Measurements from ENCODE around the gene RFC3.

Gene RFC3

DNA sequence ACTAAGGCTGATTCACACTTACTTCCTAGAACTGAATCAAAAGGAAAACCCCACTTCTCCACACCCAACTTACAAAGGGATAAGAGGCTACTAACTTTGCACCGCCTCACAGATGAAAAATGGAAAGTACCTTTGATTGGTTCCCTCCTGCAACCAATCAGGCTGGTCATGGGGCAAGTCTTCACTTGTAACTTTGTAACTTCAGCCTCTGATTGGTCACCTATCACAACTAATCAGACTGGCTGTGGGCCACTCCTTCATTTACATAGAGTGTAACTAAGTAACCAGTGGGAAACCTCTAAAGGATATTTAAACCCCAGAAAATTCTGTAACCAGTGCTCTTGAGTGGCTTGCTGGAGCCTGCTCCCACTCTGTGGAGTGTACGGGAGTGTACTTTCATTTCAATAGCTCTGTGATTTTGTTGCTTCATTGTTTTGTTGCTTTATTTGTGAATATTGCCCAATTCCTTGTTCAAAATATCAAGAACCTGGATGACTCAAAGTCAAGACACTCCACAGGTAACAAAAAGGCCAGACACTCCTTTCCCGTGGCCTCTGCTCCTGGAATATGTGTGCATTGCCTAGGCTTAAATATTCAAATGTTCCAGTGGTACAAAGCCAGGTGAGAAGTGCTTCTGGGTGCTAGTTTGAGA lies 50.5 kb downstream of the RFC3 start:
- TF ChIP-seq, protein P1, sequence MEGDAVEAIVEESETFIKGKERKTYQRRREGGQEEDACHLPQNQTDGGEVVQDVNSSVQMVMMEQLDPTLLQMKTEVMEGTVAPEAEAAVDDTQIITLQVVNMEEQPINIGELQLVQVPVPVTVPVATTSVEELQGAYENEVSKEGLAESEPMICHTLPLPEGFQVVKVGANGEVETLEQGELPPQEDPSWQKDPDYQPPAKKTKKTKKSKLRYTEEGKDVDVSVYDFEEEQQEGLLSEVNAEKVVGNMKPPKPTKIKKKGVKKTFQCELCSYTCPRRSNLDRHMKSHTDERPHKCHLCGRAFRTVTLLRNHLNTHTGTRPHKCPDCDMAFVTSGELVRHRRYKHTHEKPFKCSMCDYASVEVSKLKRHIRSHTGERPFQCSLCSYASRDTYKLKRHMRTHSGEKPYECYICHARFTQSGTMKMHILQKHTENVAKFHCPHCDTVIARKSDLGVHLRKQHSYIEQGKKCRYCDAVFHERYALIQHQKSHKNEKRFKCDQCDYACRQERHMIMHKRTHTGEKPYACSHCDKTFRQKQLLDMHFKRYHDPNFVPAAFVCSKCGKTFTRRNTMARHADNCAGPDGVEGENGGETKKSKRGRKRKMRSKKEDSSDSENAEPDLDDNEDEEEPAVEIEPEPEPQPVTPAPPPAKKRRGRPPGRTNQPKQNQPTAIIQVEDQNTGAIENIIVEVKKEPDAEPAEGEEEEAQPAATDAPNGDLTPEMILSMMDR (conservative IDR thresholded peaks at IDR 0.05; ENCODE audit: low read depth, low read length), result no peak
- DNase-seq (ENCODE audit: low read depth), result no peak
- no peak overlapping the region for H3K4me3 ChIP-seq (ENCODE audit: low read length)

DNA sequence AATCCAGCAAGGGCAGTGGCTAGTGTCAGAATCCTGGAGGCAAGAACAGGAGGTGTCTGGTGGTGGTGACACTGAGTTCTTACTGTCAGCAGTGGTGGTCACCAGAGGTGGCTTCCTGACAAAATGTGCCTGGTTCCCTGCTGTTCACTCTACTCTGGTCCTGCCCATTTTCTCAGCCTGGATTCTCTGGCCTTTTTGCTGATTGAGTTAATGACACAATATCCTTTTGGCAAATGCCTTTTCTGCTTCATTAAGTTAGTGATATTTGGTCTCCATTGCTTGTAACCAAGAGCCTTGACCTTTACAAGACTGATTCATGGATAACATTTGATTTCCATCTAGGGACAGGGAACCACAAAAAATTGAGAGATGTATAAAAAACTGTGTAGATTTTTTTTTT lies 51.1 kb downstream of the RFC3 start:
- H3K4me3 ChIP-seq (ENCODE audit: low read length), result no peak overlapping the region
- TF ChIP-seq, protein P1 (conservative IDR thresholded peaks at IDR 0.05; ENCODE audit: low read depth, low read length), result no peak
- DNase-seq (ENCODE audit: low read depth), result peak; percentile 48

DNA sequence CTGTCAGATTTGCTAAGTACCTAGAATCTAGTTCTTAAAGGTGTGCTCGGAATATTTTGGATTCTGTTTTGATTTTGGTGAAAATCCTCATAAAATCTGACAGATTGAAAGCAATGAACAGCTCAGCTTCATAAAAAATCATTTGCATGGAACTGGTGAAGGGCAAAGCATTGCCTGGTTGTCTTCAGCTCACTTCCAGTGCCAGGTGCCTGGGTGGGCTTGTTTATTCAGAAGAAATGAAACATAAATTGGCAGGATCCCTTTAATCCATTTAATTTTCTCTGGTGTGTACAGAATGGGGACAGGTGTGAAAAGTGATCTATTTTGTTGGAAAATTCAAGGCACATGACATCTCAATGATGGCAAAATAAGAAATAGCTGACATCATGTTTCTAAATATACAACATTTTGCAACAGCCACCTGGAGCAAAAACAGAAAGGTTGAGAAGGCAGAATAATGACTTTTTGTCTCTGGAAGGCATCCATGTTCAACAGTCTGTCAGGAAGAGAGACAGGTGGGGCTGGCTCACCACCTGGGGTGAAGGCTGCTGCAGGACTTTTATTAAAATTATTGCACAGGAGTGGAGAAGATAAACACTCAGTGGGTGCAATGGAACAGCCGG lies 52.2 kb downstream of the RFC3 start:
- TF ChIP-seq, protein P1 (conservative IDR thresholded peaks at IDR 0.05; ENCODE audit: low read depth, low read length), result no peak
- no peak overlapping the region for H3K4me3 ChIP-seq (ENCODE audit: low read length)
- no peak for DNase-seq (ENCODE audit: low read depth)

DNA sequence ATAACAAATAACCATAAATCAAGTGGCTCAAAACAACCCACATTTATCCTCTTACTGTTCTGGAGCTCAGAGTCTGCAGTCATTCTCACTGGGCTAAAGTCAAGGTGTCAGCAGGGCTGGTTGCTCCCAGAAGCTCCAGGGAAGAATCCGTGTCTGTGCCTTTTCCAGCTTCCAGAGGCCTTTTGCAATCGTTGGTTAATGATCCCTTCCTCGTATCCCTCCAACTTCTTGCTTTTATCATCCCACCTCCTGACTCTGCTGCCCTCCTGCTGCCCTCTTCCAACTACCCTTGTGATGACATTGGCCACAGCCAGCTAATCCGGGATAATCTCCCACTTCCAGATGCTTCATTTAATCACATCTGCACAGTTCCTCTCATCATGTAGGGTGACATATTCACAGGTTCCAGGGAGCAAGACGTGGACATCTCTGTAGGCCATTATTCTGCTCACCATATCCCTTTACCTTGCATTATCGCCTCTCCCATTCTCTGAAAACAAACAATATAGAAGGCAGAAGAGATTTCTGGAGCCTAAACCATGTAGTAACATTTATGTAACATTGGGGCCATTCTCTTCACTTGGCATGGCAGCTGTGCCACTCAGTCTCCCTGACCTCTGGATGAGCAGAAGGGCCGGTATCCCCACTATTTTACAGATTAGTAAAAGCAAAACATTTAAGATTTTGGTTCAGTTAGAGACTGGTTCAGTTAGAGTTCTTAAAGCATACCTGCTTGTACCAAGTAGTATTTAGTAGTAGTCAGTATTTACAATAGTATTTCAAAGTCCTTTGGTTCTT lies 53.5 kb downstream of the RFC3 start:
- no peak overlapping the region for H3K4me3 ChIP-seq (ENCODE audit: low read length)
- DNase-seq (ENCODE audit: low read depth), result no peak
- TF ChIP-seq, protein P1 (conservative IDR thresholded peaks at IDR 0.05; ENCODE audit: low read depth, low read length), result no peak

DNA sequence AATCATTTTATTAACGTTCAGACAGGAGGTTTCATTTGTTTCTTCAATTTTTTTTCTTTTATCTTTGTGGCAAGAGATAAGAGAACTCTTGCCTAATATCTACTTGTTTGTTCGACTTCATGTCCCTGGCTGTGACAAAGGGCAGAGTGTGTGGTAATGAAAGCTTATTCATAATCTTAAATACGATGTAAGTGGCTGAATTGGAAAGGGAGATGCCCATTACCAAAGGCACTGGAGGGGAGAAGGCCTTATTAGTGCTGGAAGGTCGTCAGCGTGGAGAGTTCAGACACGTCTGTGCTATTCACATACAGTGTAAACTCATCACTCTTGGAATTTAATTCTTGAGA lies 54.0 kb downstream of the RFC3 start:
- no peak overlapping the region for H3K4me3 ChIP-seq (ENCODE audit: low read length)
- DNase-seq (ENCODE audit: low read depth), result no peak
- TF ChIP-seq, protein P1 (conservative IDR thresholded peaks at IDR 0.05; ENCODE audit: low read depth, low read length), result no peak

DNA sequence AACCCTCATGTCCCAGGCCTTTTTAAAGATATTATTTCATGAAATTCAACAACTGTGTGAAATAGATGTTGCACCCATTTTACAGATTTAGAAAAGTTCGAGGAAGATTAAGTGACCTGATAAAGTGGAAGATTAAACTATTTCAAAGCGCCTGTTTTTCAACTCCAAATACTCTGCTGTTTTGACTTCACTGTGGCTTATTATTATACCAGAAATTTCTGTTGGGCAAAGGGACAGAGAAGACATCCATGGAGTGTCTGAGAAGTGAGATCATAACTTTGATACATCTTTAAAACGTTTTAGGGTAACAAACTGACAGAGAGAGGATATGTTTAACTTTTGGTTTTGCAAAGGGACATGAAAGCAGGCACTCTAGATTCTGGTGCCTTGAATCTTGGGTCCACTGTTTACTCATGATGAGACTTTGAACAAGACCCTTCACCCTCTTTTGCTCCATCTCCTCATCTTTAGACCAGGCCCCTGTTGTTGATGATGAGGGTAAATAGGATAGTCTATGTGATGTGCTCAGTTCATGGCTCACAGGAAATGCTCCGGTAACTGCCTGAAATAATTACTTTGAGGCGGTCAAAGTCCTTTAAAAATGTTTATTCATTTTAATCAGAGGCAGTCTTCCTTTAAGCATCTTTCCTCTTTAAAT lies 55.4 kb downstream of the RFC3 start:
- DNase-seq (ENCODE audit: low read depth), result no peak
- TF ChIP-seq, protein P1 (conservative IDR thresholded peaks at IDR 0.05; ENCODE audit: low read depth, low read length), result no peak
- H3K4me3 ChIP-seq (ENCODE audit: low read length), result no peak overlapping the region

All from retinal pigment epithelial cell (primary cell).